Neural crest cell (in vitro differentiated cells): ENCODE results near the gene SCN8A. TPM values are rescaled to one million over a fixed set of nuclear protein-coding genes. Genes with fewer than 3 reads are reported as not detected.

Source experiments
- DNase-seq: peaks from one replicate; pipeline ENCODE4 v3.0.0; 2021; ENCODE audit warnings: low read depth, mixed read lengths, low spot score
- H3K27ac Mint-ChIP-seq: one replicate; pipeline ENCODE4 v1.8.0; 2021; ENCODE audit warnings: mild to moderate bottlenecking, mixed read lengths; ENCODE audit not compliant: unreplicated experiment
- H3K27me3 Mint-ChIP-seq: 2 replicates; pipeline ENCODE4 v1.8.0; 2021; ENCODE audit warnings: low read depth, mild to moderate bottlenecking, mixed read lengths
- H3K36me3 Mint-ChIP-seq: 2 replicates; pipeline ENCODE4 v1.8.0; 2021; ENCODE audit warnings: low read depth, mild to moderate bottlenecking, mixed read lengths
- H3K4me1 Mint-ChIP-seq: 2 replicates; pipeline ENCODE4 v1.8.0; 2021; ENCODE audit warnings: mixed read lengths
- H3K4me3 Mint-ChIP-seq: one replicate; pipeline ENCODE4 v1.8.0; 2021; ENCODE audit warnings: mild to moderate bottlenecking, mixed read lengths
- H3K9me3 Mint-ChIP-seq: 2 replicates; pipeline ENCODE4 v1.8.0; 2021; ENCODE audit warnings: mixed read lengths
- CTCF ChIP-seq: fragments of 200-600 bp; sonication (generic); conservative IDR thresholded peaks from 2 replicates; pipeline ENCODE4 v1.5.0; 2021; ENCODE audit warnings: antibody characterized with exemption, mild to moderate bottlenecking
- total RNA-seq: library from RNA; stranded (reverse); gene quantifications from 2 replicates; pipeline ENCODE4 v1.2.1, GENCODE V29; 2021

The SCN8A gene
- total RNA-seq, 1 donor from 2014 or later, result 13.0 TPM

GRCh38 chr12:51729331-51729730 lies 138.3 kb downstream of the SCN8A start:
- Mint-ChIP-seq H3K36me3 (peaks cover 24% of the 10 kb centered on the region), H3K4me1 (no peaks in the 10 kb centered on the region), H3K27me3 (no peaks in the 10 kb centered on the region), H3K9me3 (peaks cover 19% of the 10 kb centered on the region), H3K27ac (no peak overlapping the region), H3K4me3 (no peak overlapping the region)
- no peak for DNase-seq
- TF ChIP-seq CTCF, result no peak

GRCh38 chr12:51730745-51731144 lies 139.7 kb downstream of the SCN8A start:
- peaks cover 19% of the 10 kb centered on the region for H3K9me3 Mint-ChIP-seq

GRCh38 chr12:51740536-51740935 lies 149.5 kb downstream of the SCN8A start:
- Mint-ChIP-seq H3K9me3 (peaks cover 4% of the 10 kb centered on the region), H3K36me3 (peaks cover 15% of the 10 kb centered on the region), H3K27ac (no peak overlapping the region), H3K4me1 (no peaks in the 10 kb centered on the region), H3K4me3 (no peak overlapping the region), H3K27me3 (no peaks in the 10 kb centered on the region)
- no peak for DNase-seq
- no peak for TF ChIP-seq CTCF

More at GRCh38 chr12:51730745-51731144, 139.7 kb downstream of the SCN8A start:
- no peaks in the 10 kb centered on the region for H3K27me3 Mint-ChIP-seq
- H3K4me3 Mint-ChIP-seq, result no peak overlapping the region
- TF ChIP-seq CTCF, result no peak
- peaks cover 25% of the 10 kb centered on the region for H3K36me3 Mint-ChIP-seq
- DNase-seq, result no peak
- no peak overlapping the region for H3K27ac Mint-ChIP-seq
- H3K4me1 Mint-ChIP-seq, result no peaks in the 10 kb centered on the region

- Mint-ChIP-seq H3K4me3 (no peak overlapping the region), H3K4me1 (no peaks in the 10 kb centered on the region), H3K36me3 (peaks cover 15% of the 10 kb centered on the region), H3K27me3 (no peaks in the 10 kb centered on the region), H3K27ac (peak overlapping the region; percentile 43), H3K9me3 (peaks cover 4% of the 10 kb centered on the region)
- DNase-seq, result no peak
- TF ChIP-seq CTCF, result no peak
These were observed 153.2 kb downstream of the SCN8A start for GRCh38 chr12:51744235-51744634.

GRCh38 chr12:51744957-51745356 lies 153.9 kb downstream of the SCN8A start:
- Mint-ChIP-seq H3K36me3 (peaks cover 15% of the 10 kb centered on the region), H3K4me1 (no peaks in the 10 kb centered on the region), H3K27me3 (no peaks in the 10 kb centered on the region), H3K27ac (no peak overlapping the region), H3K4me3 (no peak overlapping the region), H3K9me3 (peaks cover 4% of the 10 kb centered on the region)
- no peak for DNase-seq
- no peak for TF ChIP-seq CTCF

GRCh38 chr12:51746416-51746815 lies 155.4 kb downstream of the SCN8A start:
- H3K36me3 Mint-ChIP-seq, result peaks cover 12% of the 10 kb centered on the region

More at GRCh38 chr12:51746416-51746815, 155.4 kb downstream of the SCN8A start:
- H3K27ac Mint-ChIP-seq, result no peak overlapping the region
- no peaks in the 10 kb centered on the region for H3K9me3 Mint-ChIP-seq
- no peak for TF ChIP-seq CTCF
- no peak overlapping the region for H3K4me3 Mint-ChIP-seq
- no peaks in the 10 kb centered on the region for H3K4me1 Mint-ChIP-seq
- DNase-seq, result no peak
- no peaks in the 10 kb centered on the region for H3K27me3 Mint-ChIP-seq
